B cell (primary cell): ENCODE results near the gene SIRT7. TPM values are rescaled to one million over a fixed set of nuclear protein-coding genes. Genes with fewer than 3 reads are reported as not detected.

ENCODE experiments used
- ATAC-seq: fragments of 200-7000 bp; cut with Tn5 transposase; one replicate; pipeline ENCODE4 v1.10.0; 2021; ENCODE audit warnings: low read depth, mild to moderate bottlenecking, moderate number of reproducible peaks, moderate library complexity
- CTCF ChIA-PET: fragments of 350-600 bp; sonication (Branson Sonifier 250); formaldehyde crosslinking; loops from one replicate; lab custom pipeline; 2021; ENCODE audit warnings: antibody characterized with exemption, inconsistent platforms; lab: Charles Lee
- POLR2A ChIA-PET: fragments of 350-600 bp; sonication (Branson Sonifier 250); formaldehyde crosslinking; loops from one replicate; lab custom pipeline; 2021; ENCODE audit warnings: antibody characterized with exemption; lab: Charles Lee
- DNase-seq: peaks from one replicate; pipeline ENCODE4 v3.0.0; 2013
- H2AFZ ChIP-seq: 2 replicates; pipeline ENCODE4 v1.6.1; 2012; ENCODE audit warnings: mild to moderate bottlenecking, low read depth, low read length; ENCODE audit not compliant: insufficient read depth, poor library complexity, severe bottlenecking
- H3K27ac ChIP-seq, 2 donors: 1 replicate in 1 of 2; 2 replicates in 1 of 2; pipeline ENCODE4 v1.5.1; 2012 to 2013; ENCODE audit warnings: low read length in 2 of 2, mild to moderate bottlenecking in 2 of 2, moderate library complexity in 1 of 2
- H3K27me3 ChIP-seq, 4 experiments: fragments of 200-600 bp in 1 of 4; sonication (generic) in 1 of 4; replicated peaks in 1 of 4; 1 replicate in 2 of 4; 2 replicates in 2 of 4; pipeline versions ENCODE4 v1.6.1 to v1.7.0; 2013 to 2016; ENCODE audit warnings: low read length in 3 of 4, mild to moderate bottlenecking in 2 of 4, mixed read lengths in 1 of 4, moderate library complexity in 1 of 4; ENCODE audit not compliant: insufficient read depth in 4 of 4, control insufficient read depth in 3 of 4; ENCODE audit errors: control extremely low read depth in 1 of 4
- H3K36me3 ChIP-seq, 2 experiments: replicated peaks in 1 of 2; 1 replicate in 1 of 2; 2 replicates in 1 of 2; pipeline versions ENCODE4 v1.6.1 to v1.7.1; 2013; ENCODE audit warnings: low read length in 1 of 2; ENCODE audit not compliant: insufficient read depth in 2 of 2, control insufficient read depth in 1 of 2; ENCODE audit errors: control extremely low read depth in 1 of 2, extremely low read depth in 1 of 2
- H3K4me1 ChIP-seq, 2 donors: fragments of 200-600 bp in 1 of 2; sonication (generic) in 1 of 2; 1 replicate in 1 of 2; 2 replicates in 1 of 2; pipeline versions ENCODE4 v1.5.1 to v1.6.1; 2013 to 2017; ENCODE audit warnings: low read length in 2 of 2; ENCODE audit not compliant: control insufficient read depth in 2 of 2, insufficient read depth in 2 of 2
- H3K4me2 ChIP-seq: replicated peaks from 2 replicates; pipeline ENCODE3; 2012; ENCODE audit warnings: mild to moderate bottlenecking, low read depth, low read length; ENCODE audit not compliant: poor library complexity, severe bottlenecking
- H3K4me3 ChIP-seq, 5 experiments: fragments of 200-600 bp in 1 of 5; sonication (generic) in 1 of 5; 1 replicate in 3 of 5; 2 replicates in 2 of 5; pipeline versions ENCODE4 v1.5.1 to v1.7.0; 2011 to 2016; ENCODE audit warnings: low read length in 4 of 5, mild to moderate bottlenecking in 4 of 5, low read depth in 2 of 5, control low read depth in 1 of 5, moderate library complexity in 1 of 5; ENCODE audit not compliant: insufficient read depth in 1 of 5; ENCODE audit errors: control extremely low read depth in 1 of 5, extremely low read depth in 1 of 5
- H3K79me2 ChIP-seq: fragments of 200-600 bp; sonication (generic); one replicate; pipeline ENCODE4 v1.6.0; 2016; ENCODE audit warnings: low read length; ENCODE audit not compliant: control insufficient read depth, insufficient read depth
- H3K9ac ChIP-seq: fragments of 200-600 bp; sonication (generic); 2 replicates; pipeline ENCODE4 v1.6.1; 2017; ENCODE audit warnings: mild to moderate bottlenecking, low read length, moderate library complexity
- H3K9me3 ChIP-seq, 3 donors: one replicate each; pipeline versions ENCODE4 v1.6.1 to v1.7.1; 2013; ENCODE audit warnings: low read length in 2 of 3; ENCODE audit not compliant: control insufficient read depth in 2 of 3, insufficient read depth in 1 of 3; ENCODE audit errors: control extremely low read depth in 1 of 3
- H4K20me1 ChIP-seq: 2 replicates; pipeline ENCODE4 v1.6.0; 2012; ENCODE audit warnings: mild to moderate bottlenecking, low read length; ENCODE audit not compliant: insufficient read depth, control insufficient read depth, poor library complexity, severe bottlenecking
- H3K27ac Mint-ChIP-seq: one replicate; pipeline ENCODE4 v1.8.0; 2021; ENCODE audit warnings: mixed read lengths
- H3K27me3 Mint-ChIP-seq: one replicate; pipeline ENCODE4 v1.8.0; 2021; ENCODE audit warnings: mixed read lengths
- H3K4me1 Mint-ChIP-seq: one replicate; pipeline ENCODE4 v1.8.0; 2021; ENCODE audit warnings: mixed read lengths
- H3K4me3 Mint-ChIP-seq: one replicate; pipeline ENCODE4 v1.8.0; 2021; ENCODE audit warnings: mixed read lengths
- H3K9me3 Mint-ChIP-seq: one replicate; pipeline ENCODE4 v1.8.0; 2022; ENCODE audit warnings: mixed read lengths; ENCODE audit not compliant: insufficient read depth
- CTCF ChIP-seq: fragments of 200-600 bp; IDR thresholded peaks from one replicate; pipeline ENCODE4 v1.8.0; 2022; ENCODE audit warnings: antibody characterized with exemption, mild to moderate bottlenecking
- EZH2 ChIP-seq: IDR thresholded peaks from 2 replicates; pipeline ENCODE4 v1.6.1; 2012; ENCODE audit warnings: borderline replicate concordance, low read depth, mild to moderate bottlenecking, moderate library complexity, low read length; ENCODE audit not compliant: insufficient read depth, poor library complexity, severe bottlenecking
- WGBS: methylation state at CpG from one replicate; pipeline ENCODE4 v1.1.5; 2013; ENCODE audit warnings: missing lambda C conversion rate; ENCODE audit not compliant: insufficient coverage; 5-methylcytosine and 5-hydroxymethylcytosine counted together
- intact Hi-C: fragments of 100-400 bp; cut with micrococcal nuclease; formaldehyde crosslinking; loops from one replicate; pipeline ENCODE4 v1.10.0; 2022
- polyA plus RNA-seq: library from polyadenylated mRNA; depleted of rRNA; stranded (reverse); fragments of >200 nt; gene quantifications from 2 replicates; pipeline ENCODE4 v1.2.3, GENCODE V29; 2012
- total RNA-seq, 2 donors: library from RNA; stranded (reverse); fragments of 120-200 nt in 1 of 2; gene quantifications; 1 replicate in 1 of 2; 2 replicates in 1 of 2; pipeline versions ENCODE4 v1.2.3 to v1.2.4, GENCODE V29; 2013 to 2022

SIRT7 gene
- total and polyA plus RNA-seq, 2 donors (not counting 1 experiment from before 2014, with no cell fraction given), result 77.2 to 82.7 TPM

DNA sequence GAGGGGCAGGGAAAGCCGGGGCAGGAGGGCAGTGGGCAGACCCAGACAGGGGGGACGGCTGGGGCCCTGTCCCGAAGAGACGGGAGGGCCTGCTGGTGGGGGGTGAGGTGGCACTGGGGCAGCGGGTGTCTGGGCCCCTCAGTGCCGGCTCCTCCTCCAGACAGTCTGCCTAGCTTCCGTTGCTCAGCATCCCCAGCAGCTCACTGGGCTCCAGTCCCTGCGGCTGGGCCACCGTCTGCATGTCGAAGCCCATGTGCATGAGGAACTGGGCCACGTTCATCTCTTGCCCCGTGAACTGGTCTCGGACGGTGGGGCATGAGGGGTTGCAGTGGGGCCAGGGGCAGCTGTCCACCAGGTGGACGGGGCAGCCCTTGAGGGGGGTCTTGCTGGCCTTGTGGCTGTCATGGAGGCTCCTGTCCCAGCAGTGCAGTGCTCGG is 34.8 kb upstream of the SIRT7 start:
- no peak overlapping the region for H3K27ac Mint-ChIP-seq
- H3K9ac ChIP-seq, result no peak overlapping the region
- intact Hi-C loops, result no loop called here
- no peak for DNase-seq
- WGBS, result 95% methylated on average over 15 of the region's 16 CpGs
- no peaks in the 10 kb centered on the region for H3K4me1 Mint-ChIP-seq
- H3K27ac ChIP-seq, result no peak overlapping the region
- H3K27me3 ChIP-seq, result peaks cover 0 to 29% (median 4%) of the 10 kb centered on the region in 4 experiments
- H3K36me3 ChIP-seq, result no peaks in the 10 kb centered on the region
- H3K4me3 Mint-ChIP-seq, result no peak overlapping the region
- CTCF ChIA-PET, result interaction anchor here (0.6 kb wide), 1 partner anchor 25 kb away, joined by 3 read pairs; the partner anchor contains the start of gene MAFG
- H3K4me3 ChIP-seq, result no peak overlapping the region
- peaks cover 0 to under 1% (median 0%) of the 10 kb centered on the region in 3 donors for H3K9me3 ChIP-seq
- no peaks in the 10 kb centered on the region for H3K79me2 ChIP-seq
- TF ChIP-seq CTCF, result no peak
- no peak for TF ChIP-seq EZH2
- no peak overlapping the region for H2AFZ ChIP-seq
- no peaks in the 10 kb centered on the region for H3K4me1 ChIP-seq
- H3K27me3 Mint-ChIP-seq, result peaks cover 9% of the 10 kb centered on the region
- ATAC-seq, result no peak
- POLR2A ChIA-PET, result no interaction called here
- no peak overlapping the region for H3K4me2 ChIP-seq
- H3K9me3 Mint-ChIP-seq, result no peaks in the 10 kb centered on the region
- H4K20me1 ChIP-seq, result no peaks in the 10 kb centered on the region

DNA sequence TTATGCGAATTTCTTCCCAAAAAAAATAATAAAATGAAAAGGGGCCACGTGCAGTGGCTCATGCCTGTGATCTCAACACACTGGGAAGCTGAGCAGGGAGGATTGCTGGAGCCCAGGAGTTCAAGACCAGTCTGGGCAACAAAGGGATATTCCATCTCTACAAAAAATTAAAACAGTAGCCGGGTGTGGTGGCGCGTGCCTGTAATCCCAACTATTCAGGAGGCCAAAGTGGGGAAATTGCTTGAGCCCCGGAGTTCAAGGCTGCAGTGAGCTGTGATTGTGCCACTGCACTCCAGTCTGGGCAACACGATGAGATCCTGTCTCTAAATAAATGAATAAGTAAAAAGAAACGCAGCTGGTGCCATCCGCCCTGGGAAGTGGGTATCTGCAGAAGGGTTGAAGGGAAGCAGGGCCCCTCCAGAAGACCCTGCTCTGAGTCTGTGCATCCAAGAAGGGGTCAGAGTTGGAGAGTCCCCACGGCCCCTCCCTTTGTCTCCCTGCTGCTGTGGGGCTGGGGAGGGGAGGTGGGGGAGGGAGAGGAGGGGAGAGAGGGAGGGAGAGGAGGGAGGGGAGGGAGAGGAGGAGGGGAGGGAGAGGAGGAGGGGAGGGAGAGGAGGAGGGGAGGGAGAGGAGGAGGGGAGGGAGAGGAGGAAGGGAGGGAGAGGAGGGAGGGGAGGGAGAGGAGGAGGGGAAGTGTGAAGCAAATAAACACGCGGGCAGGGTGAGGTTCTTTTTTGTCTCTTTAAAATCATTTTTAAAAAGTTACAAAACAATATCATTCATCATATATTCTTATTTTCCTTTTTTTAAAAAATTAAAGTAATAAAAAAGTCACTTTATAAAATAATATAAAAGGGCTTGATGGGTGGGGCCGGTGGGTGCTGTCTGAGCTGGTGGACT is 34.1 kb upstream of the SIRT7 start:
- ChIA-PET CTCF (no interaction called here), POLR2A (no interaction called here)
- no peaks in the 10 kb centered on the region for H3K4me1 Mint-ChIP-seq
- no peaks in the 10 kb centered on the region for H4K20me1 ChIP-seq
- no peaks in the 10 kb centered on the region for H3K4me1 ChIP-seq
- 67% methylated on average over 10 of the region's 13 CpGs for WGBS
- H3K9ac ChIP-seq, result no peak overlapping the region
- intact Hi-C loops, result no loop called here
- TF ChIP-seq EZH2 (no peak), CTCF (no peak)
- no peaks in the 10 kb centered on the region for H3K9me3 Mint-ChIP-seq
- ATAC-seq, result no peak
- H2AFZ ChIP-seq, result no peak overlapping the region
- H3K4me3 ChIP-seq, result no peak overlapping the region
- peaks cover 0 to 21% (median 0%) of the 10 kb centered on the region in 4 experiments for H3K27me3 ChIP-seq
- H3K79me2 ChIP-seq, result no peaks in the 10 kb centered on the region
- DNase-seq, result no peak
- no peak overlapping the region for H3K4me3 Mint-ChIP-seq
- H3K4me2 ChIP-seq, result no peak overlapping the region
- H3K36me3 ChIP-seq, result no peaks in the 10 kb centered on the region
- no peak overlapping the region for H3K27ac ChIP-seq
- no peaks in the 10 kb centered on the region for H3K9me3 ChIP-seq
- peaks cover 5% of the 10 kb centered on the region for H3K27me3 Mint-ChIP-seq
- no peak overlapping the region for H3K27ac Mint-ChIP-seq
